NCI-H774 (cell line): ENCODE data around the gene CAST.
A peak's percentile ranks its signal among the peaks of the same experiment; 100 is the strongest.

Source experiments
- DNase-seq: peaks from one replicate; lab custom pipeline; 2025; lab: John Stamatoyannopoulos, UW

CAST gene

DNA sequence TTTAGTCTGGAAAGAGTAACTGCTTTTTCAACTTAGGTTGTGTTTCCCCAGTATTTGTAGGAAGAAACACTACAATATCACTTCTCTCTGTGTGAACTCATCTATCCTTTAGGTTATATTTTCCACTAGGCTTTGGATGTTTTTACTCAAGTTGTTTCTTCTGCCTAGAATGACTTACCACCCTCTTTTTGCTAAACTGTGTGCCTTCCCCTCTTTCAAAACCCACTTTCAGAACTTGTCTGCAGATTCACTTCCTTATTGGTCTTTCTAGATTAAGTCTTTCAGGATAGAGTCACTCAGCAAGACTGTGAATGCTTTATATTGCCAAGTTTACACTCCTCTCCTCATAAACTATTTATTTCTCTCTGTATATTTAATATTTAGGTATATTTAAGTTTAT is 14.2 kb upstream of the CAST start:
- no peak for DNase-seq

- no peak for DNase-seq
These were observed 13.6 kb upstream of the CAST start for GRCh38 chr5:96648593-96648992.

GRCh38 chr5:96649251-96649662 is 12.9 kb upstream of the CAST start:
- no peak for DNase-seq

DNA sequence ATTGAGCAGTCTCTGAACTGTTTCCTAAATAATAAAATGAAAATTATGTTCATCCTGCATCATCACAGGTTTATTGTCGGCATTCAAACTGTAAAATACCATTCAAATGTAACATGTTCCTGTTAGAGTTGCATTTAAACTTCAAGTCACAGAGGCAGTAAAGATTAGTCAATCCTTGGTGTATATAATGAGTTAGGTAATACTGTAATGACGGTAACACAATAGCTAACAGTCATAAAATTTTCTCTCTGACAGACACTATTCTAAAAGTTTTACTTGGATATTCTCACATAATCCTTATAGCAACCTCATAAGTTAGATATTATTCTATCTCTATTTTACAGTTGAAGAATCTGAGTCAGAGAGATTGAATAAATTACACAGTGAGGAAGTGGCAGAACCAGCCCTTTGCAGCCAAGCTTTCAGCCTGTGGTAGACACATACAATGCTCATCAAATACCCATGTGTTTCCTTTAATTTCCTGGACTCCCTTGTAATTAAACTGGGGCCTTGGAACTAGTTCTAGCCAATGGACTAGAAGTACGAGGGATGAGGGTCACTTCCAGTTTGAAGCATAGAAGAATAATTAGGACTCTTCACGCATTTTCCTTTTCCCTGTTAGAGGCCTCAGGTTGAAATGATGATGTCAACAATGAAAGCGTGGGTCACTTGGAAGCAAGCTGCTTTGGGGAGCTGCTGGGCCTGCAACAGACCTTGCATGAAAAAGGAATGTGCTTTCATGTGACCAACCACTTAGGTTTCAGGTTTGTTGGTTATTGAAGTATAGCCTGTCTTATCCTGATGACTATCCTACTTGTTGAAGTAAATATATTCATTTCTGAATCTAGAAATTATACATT is 12.3 kb upstream of the CAST start:
- DNase-seq, result no peak

DNA sequence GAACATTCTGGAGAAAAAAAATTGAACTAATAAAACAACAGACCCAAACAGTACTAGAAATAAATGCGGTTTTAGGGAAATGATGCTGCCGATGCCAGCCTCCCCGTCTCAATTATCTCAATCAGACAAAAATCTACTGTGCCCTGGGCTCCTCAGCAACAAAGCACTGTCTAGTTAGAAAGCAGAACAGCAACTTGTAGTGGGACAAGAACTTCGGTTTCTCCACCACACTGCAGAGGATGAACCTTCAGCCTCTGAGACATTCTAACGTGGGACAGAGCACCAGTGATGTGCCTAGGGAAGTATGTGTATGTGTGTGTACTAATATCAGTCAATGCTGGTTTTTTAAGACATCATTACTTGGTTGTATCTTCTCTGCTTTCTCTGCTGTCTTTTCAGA is 11.1 kb upstream of the CAST start:
- DNase-seq, result no peak

GRCh38 chr5:96651948-96652753 is 10.0 kb upstream of the CAST start:
- DNase-seq, result no peak

GRCh38 chr5:96652769-96653454 is 9.3 kb upstream of the CAST start:
- no peak for DNase-seq

GRCh38 chr5:96654209-96654608 is 8.0 kb upstream of the CAST start:
- DNase-seq, result no peak

- DNase-seq, result no peak
These were observed 7.1 kb upstream of the CAST start for GRCh38 chr5:96655085-96655484.

DNA sequence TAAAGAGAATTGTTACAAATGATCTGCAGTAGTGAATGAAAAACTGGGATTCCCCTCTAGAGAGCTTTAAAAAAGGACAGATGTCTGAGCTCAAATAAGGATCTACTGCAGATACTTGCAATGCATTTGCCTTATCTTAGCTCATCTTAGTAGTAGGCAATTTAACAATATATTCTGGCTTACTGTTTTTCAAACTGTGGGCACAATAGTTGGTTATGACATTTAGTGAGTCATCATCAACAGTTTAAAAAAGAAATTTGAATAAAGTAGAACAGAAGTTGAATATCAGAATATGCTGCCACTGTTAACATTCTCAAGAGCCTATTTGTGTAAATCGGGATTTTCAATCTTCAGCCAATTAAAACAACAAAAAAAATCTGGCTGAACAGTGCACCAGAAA is 6.7 kb upstream of the CAST start:
- no peak for DNase-seq

GRCh38 chr5:96657068-96657467 is 5.1 kb upstream of the CAST start:
- DNase-seq, result no peak

- no peak for DNase-seq
These were observed 3.9 kb upstream of the CAST start for GRCh38 chr5:96658272-96658671.

DNA sequence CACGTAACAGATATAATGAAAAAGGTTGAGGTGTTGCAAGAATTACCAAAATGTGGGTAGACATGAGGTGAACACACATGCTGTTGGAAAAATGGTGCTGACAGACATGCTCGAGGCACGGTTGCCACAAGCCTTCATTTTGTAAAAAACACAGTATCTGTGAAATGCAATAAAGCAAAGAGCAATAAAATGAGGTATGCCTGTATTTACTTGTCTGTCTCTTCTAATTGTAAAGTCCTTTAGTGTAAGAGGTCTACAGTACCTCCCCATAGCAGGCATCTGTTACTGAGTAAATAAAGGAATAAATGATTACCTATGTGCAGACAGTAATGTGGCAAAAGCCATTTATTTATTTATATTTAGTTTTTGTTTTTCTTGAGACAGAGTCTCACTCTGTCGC is 3.0 kb upstream of the CAST start:
- no peak for DNase-seq

DNA sequence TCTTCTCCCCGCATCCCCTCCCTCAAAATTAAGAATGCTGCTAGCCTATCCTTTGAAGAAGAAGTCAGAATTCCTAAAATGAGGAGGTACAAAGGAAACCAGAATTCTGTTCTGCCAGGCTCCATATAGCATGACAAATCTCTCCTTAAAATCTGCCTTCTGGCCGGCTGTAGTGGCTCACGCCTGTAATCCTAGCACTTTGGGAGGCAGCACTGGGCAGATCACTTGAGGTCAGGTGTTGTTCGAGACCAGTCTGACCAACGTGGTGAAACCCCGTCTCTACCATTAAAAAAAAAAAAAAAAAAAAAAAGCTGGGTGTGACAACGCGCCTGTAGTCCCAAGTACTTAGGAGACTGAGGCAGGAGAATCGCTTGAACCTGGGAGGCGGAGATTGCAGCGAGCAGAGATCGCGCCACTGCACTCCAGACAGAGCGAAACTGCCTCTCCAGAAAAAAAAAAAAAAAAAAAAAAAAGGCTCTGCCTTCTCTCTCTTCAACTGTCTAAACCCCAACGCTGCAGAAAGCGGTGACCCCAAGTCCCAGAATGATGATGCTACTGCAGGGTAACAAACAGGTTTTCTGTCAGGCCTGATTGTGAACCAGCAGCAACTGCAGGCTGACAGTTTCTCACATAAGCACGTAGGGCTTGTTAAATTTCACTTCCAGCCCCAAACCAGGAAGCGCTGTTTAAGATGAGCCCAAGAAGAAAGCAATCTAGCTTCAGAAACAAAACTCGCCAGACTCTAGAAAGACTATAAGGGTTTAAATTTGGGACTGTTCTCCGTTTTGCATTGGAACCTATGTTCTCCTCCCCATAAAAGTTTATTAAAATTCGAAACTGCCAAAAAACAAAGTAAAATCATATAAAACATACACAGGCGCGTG is 963 bp upstream of the CAST start:
- DNase-seq, result peak; percentile 20

DNA sequence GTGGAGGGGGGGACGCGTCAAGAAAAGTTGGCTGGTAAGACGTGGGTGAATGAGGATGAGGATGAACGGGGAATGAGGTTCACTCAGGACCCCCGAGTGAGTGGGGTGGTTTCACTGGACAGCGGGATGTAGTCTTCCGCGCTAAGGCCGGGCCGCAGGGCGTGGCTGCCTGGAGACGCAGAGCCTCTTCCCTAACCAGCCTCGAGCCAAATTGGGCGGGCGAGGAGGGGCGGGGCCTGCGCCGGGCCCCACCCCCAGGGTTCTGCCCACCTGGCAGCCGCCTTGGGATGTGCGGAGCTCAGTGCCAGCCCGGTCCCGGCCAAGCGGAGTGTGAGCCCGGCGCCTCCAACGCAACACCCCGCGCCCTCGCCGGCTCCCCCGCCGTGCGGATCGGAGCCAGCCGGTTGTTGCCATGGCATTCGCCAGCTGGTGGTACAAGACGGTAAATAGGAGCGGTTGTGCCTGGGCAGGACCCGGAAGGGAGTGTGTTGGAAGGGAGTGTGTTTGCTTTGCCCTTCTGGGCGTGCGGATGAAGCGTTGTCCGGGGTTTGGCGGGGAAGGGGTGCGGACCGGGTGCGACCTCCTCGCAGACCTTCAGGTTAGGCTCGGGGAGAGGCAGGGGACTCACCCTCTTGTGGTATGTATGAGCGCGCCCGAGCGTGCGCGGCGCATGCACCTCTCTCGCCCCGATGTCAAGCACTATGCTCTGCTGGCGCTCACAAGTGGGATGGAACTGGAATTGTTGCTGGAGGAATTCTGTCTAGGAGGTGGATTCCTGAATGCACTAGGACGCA is 746 bp downstream of the CAST start:
- DNase-seq, result peak; percentile 90

DNA sequence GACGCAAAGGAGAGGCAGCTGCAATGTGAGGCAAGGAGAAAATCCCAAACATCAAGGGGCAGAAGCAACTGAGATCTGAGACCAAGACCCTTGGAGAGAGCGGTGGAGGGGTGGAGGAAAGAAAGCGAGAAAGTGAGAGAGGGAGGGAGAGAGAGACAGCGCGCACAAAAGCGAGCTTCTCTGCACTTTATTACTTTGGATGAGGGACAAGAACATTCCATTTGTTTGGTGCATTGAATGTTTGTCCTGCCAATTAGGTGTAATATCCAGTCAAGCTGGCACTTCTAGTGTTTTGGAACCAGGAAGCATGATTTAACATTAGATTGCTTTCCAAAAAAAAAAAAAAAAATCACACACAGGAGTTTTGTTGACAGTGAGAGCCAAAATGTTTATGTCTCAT is 1.4 kb downstream of the CAST start:
- no peak for DNase-seq

DNA sequence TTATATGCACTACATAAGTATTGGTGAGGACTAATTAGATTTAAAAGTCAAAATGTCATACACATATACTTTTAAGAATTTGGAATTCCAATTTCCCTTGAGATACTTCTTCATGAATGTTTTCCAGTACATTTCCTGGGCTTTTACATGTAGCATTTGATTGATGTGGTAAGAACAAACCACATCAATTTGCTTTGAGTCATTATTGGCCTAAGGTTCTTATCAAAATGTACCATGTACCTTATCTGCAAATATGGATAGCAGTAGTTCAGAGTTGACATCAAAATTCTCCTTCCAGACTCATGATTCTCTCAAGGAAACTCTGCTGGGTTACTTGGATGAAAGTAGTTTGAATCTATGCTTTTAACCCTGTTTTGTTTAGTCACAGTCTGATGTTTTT is 2.5 kb downstream of the CAST start:
- DNase-seq, result no peak

GRCh38 chr5:96668725-96669124 is 6.5 kb downstream of the CAST start:
- DNase-seq, result no peak

DNA sequence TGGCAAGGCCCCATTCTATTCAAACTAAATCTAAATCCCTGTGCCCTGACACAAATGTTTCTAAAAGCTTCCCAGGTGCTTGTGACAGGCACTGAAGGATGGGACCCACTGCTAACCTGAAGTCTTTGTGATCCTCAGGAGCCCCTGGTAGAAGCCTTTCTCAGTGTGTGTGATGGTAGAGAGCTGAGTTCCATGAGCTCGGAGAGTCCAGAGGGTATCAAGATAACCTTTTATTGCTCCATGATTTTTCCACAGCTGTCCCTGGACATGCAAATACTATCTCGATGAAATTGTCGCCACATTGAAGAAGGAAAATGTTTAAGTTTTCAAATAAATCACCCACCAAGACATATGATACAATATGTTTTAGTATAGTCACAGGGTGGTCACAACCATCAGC is 7.7 kb downstream of the CAST start:
- no peak for DNase-seq

DNA sequence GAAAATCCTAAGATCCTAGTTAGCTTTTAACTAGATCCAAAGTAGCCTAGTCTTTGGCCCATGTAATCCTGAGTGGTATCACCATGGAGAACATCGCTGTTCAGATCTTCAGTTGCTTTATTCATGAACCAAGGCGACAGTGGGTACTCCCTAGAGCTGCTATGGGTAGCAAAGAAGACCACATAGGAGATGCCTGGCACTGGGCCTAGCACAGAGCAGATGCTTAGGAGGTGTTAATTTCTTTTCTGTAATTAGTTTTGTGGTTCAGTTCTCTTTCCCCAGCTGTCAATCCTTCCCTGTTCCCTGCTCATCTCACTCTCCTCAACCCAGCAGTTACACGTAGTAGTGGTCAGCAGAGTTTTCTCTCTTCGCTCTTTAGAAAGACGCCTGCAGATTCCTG is 9.3 kb downstream of the CAST start:
- no peak for DNase-seq

GRCh38 chr5:96673127-96673526 is 11.0 kb downstream of the CAST start:
- DNase-seq, result no peak
